DMS 273 (cell line): ENCODE measurements around the gene PLCL1.

Experiments
- DNase-seq: peaks from one replicate; lab custom pipeline; 2025; ENCODE audit not compliant: unreplicated experiment; lab: John Stamatoyannopoulos, UW

PLCL1 gene

GRCh38 chr2:197883354-197884032, 79.1 kb downstream of the PLCL1 start:
- no peak for DNase-seq

GRCh38 chr2:197884252-197884651, 79.9 kb downstream of the PLCL1 start:
- peak; percentile 42 for DNase-seq

- no peak for DNase-seq
Measured at GRCh38 chr2:197885126-197885525, 80.7 kb downstream of the PLCL1 start.

GRCh38 chr2:197885587-197885986, 81.2 kb downstream of the PLCL1 start:
- no peak for DNase-seq

- no peak for DNase-seq
Measured at GRCh38 chr2:197888321-197888720, 83.9 kb downstream of the PLCL1 start.

GRCh38 chr2:197889041-197889440, 84.6 kb downstream of the PLCL1 start:
- no peak for DNase-seq

- peak; percentile 37 for DNase-seq
Measured at GRCh38 chr2:197890168-197890567, 85.8 kb downstream of the PLCL1 start.

GRCh38 chr2:197891897-197892442, 87.6 kb downstream of the PLCL1 start:
- no peak for DNase-seq

- no peak for DNase-seq
Measured at GRCh38 chr2:197893403-197894177, 89.2 kb downstream of the PLCL1 start.

GRCh38 chr2:197894751-197895274, 90.4 kb downstream of the PLCL1 start:
- DNase-seq: no peak

- DNase-seq: no peak
Measured at GRCh38 chr2:197897960-197898678, 93.7 kb downstream of the PLCL1 start.

GRCh38 chr2:197904446-197904845, 100.1 kb downstream of the PLCL1 start:
- DNase-seq: no peak

- no peak for DNase-seq
Measured at GRCh38 chr2:197908156-197908555, 103.8 kb downstream of the PLCL1 start.

- no peak for DNase-seq
Measured at GRCh38 chr2:197908990-197909776, 104.8 kb downstream of the PLCL1 start.

GRCh38 chr2:197911667-197912066, 107.3 kb downstream of the PLCL1 start:
- no peak for DNase-seq

GRCh38 chr2:197913084-197913483, 108.7 kb downstream of the PLCL1 start:
- DNase-seq: no peak

- DNase-seq: no peak
Measured at GRCh38 chr2:197914778-197915177, 110.4 kb downstream of the PLCL1 start.

- DNase-seq: no peak
Measured at GRCh38 chr2:197915548-197916265, 111.3 kb downstream of the PLCL1 start.

- DNase-seq: no peak
Measured at GRCh38 chr2:197919487-197919886, 115.1 kb downstream of the PLCL1 start.

GRCh38 chr2:197920088-197920487, 115.7 kb downstream of the PLCL1 start:
- no peak for DNase-seq
